K562 (cell line): Measurements from ENCODE around the gene TEP1. TPM values are rescaled to one million over a fixed set of nuclear protein-coding genes. Genes with fewer than 3 reads are reported as not detected.

Source experiments
- CGGBP1 ChIP-seq: fragments of 250-450 bp; sonication (Bioruptor Pico); IDR thresholded peaks from 2 replicates; pipeline ENCODE4 v1.9.0; 2021; ENCODE audit warnings: mild to moderate bottlenecking
- E4F1 ChIP-seq: fragments of 250-450 bp; sonication (Bioruptor Pico); IDR thresholded peaks from 2 replicates; pipeline ENCODE4 v1.5.0; 2021; ENCODE audit warnings: mild to moderate bottlenecking, borderline replicate concordance
- GTF2E2 ChIP-seq: fragments of 200-800 bp; sonication (Bioruptor generic); IDR thresholded peaks from 2 replicates; pipeline ENCODE4 v1.6.1; 2016; ENCODE audit warnings: missing genetic modification characterization, missing compliant biosample characterization
- MYBL2 ChIP-seq, 2 experiments: fragments of 450-650 bp in 1 of 2; sonication (generic) in 1 of 2; formaldehyde crosslinking in 1 of 2; IDR thresholded peaks; 2 replicates each; pipeline versions ENCODE4 v1.6.1 to v1.8.1; 2017 to 2022; ENCODE audit warnings: borderline replicate concordance in 1 of 2, inconsistent platforms in 1 of 2, low read depth in 1 of 2, mild to moderate bottlenecking in 1 of 2, missing genetic modification reagents in 1 of 2, moderate library complexity in 1 of 2
- NR2F6 ChIP-seq: fragments of 450-650 bp; formaldehyde crosslinking; IDR thresholded peaks from 2 replicates; pipeline ENCODE4 v1.4.0; 2020; ENCODE audit warnings: mild to moderate bottlenecking
- PRDM10 ChIP-seq: fragments of 450-650 bp; IDR thresholded peaks from 2 replicates; pipeline ENCODE4 v1.6.1; 2018; ENCODE audit not compliant: partially characterized antibody
- SAFB2 ChIP-seq: fragments of 200-400 bp; formaldehyde crosslinking; IDR thresholded peaks from 2 replicates; pipeline ENCODE4 v1.6.1; 2018; ENCODE audit warnings: borderline replicate concordance, low read length, low read depth, moderate library complexity; ENCODE audit not compliant: severe bottlenecking
- SP1 ChIP-seq: sonication (generic); formaldehyde crosslinking; IDR thresholded peaks from 2 replicates; pipeline ENCODE4 v1.8.1; 2022; ENCODE audit warnings: mild to moderate bottlenecking, missing genetic modification reagents
- SREBF1 ChIP-seq: fragments of 150-350 bp; IDR thresholded peaks from 2 replicates; pipeline ENCODE4 v1.6.1; 2014; ENCODE audit warnings: antibody characterized with exemption, low read depth, low read length, borderline replicate concordance
- TCFL5 ChIP-seq: fragments of 250-450 bp; sonication (Bioruptor Pico); conservative IDR thresholded peaks from 2 replicates; pipeline ENCODE4 v1.6.1; 2021; ENCODE audit warnings: mild to moderate bottlenecking, moderate library complexity, matching md5 sums
- XRCC3 ChIP-seq: fragments of 450-650 bp; IDR thresholded peaks from 2 replicates; pipeline ENCODE4 v1.6.1; 2017; ENCODE audit warnings: mild to moderate bottlenecking, moderate library complexity
- ZNF184 ChIP-seq: sonication (generic); formaldehyde crosslinking; IDR thresholded peaks from 2 replicates; pipeline ENCODE4 v1.5.0; 2020; ENCODE audit warnings: missing genetic modification reagents
- ZNF609 ChIP-seq: sonication (generic); formaldehyde crosslinking; IDR thresholded peaks from 2 replicates; pipeline ENCODE4 v1.8.1; 2023; ENCODE audit warnings: missing genetic modification reagents, mild to moderate bottlenecking, borderline replicate concordance
- ZNF717 ChIP-seq: fragments of 250-450 bp; sonication (Bioruptor Pico); IDR thresholded peaks from 2 replicates; pipeline ENCODE4 v1.5.0; 2021
- ZNF76 ChIP-seq: fragments of 250-450 bp; sonication (Bioruptor Pico); IDR thresholded peaks from 2 replicates; pipeline ENCODE4 v1.4.0; 2020; ENCODE audit warnings: mild to moderate bottlenecking, moderate library complexity, borderline replicate concordance
- polyA plus RNA-seq, 8 experiments: library from polyadenylated mRNA; depleted of rRNA in 4 of 8; stranded (reverse) in 5 of 8; unstranded in 3 of 8; fragments of >200 nt; fragmentation: Nextera tagmentation in 2 of 8; fragmentation: Illumina TruSeq in 1 of 8; extraction: Ambion mirVana in 2 of 8; extraction: Trizol in 1 of 8; gene quantifications; 2 replicates each; pipeline versions ENCODE4 v1.2.1 to v1.2.3, GENCODE V29; 2011 to 2014; ENCODE audit warnings: inconsistent platforms in 1 of 8, missing spikeins in 1 of 8
- total RNA-seq, 7 experiments: library from RNA; depleted of rRNA in 6 of 7; stranded (reverse); fragments of >200 nt in 6 of 7; fragmentation: Illumina TruSeq in 2 of 7; extraction: Trizol in 2 of 7; gene quantifications; 2 replicates each; pipeline versions ENCODE4 v1.2.1 to v1.2.3, GENCODE V29; 2011 to 2021; ENCODE audit warnings: low replicate concordance in 1 of 7

The TEP1 gene
- total and polyA plus RNA-seq, 9 of the 15 experiments (the other 6 are each of a cell fraction or from before 2014, with no cell fraction given): 1.0 to 12.2 (median 7.1) TPM

- peak; percentile 91 for TF ChIP-seq PRDM10
- no peak for TF ChIP-seq ZNF717
- TF ChIP-seq SP1 (CRISPR knock-in tag): no peak; the same call in 1 of the 2 replicates
- no peak for TF ChIP-seq ZNF184
- TF ChIP-seq XRCC3: no peak
- TF ChIP-seq SREBF1: no peak
- TF ChIP-seq MYBL2 (IDR thresholded peaks at IDR 0.05; ENCODE audit: low read depth): no peak
- no peak for TF ChIP-seq MYBL2 (CRISPR knock-in tag; IDR thresholded peaks at IDR 0.05; ENCODE audit: borderline replicate concordance)
- no peak for TF ChIP-seq ZNF609
- TF ChIP-seq NR2F6 (CRISPR knock-in tag): no peak
- TF ChIP-seq CGGBP1: no peak
- TF ChIP-seq GTF2E2 (tag): peak; percentile 63
- TF ChIP-seq TCFL5 (CRISPR knock-in tag): no peak
- TF ChIP-seq ZNF76: no peak
- no peak for TF ChIP-seq E4F1 (CRISPR knock-in tag)
- TF ChIP-seq SAFB2: no peak
Measured at GRCh38 chr14:20455355-20456300, 42.3 kb upstream of the TEP1 start (continued).
